ENCODE results near the gene SGSM2. TPM values are rescaled to one million over a fixed set of nuclear protein-coding genes. Genes with fewer than 3 reads are reported as not detected.

SGSM2 gene
- total RNA-seq, 1 donor from 2014 or later: 56.0 TPM

DNA sequence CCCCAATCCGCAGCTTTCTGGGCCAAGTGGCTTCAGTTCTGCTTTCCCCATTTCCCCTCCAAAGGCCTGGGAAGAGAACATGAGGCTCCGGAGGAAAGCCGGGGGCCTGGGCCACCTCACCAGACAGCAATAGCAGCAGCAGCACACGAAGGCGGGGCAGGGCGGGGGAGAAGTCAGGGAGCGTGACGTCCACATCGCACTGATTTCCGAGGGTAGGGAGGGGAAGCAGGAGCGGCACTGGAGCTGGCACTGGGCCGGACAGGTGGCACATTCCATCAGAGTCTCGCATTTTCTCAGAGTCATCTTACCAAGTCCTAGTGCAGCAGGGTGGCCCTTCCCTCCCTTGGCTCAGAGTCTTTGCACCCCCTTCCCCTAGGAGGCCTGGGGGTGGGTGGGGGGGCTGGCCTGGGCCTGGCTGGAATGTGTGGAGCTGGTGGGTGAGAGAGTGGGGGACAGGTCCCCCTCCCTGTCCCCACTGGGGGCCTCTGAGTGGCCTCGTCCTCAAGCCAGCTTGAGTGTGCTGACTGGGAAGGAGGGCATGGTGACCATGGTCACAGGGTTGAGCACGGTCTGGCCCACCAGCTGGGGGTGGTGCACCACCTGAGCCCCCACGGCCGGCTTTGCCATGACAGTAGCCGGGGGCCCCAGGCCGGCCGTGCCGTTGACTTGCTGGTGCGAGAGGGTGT is 49.2 kb downstream of the SGSM2 start:
- H3K36me3 Mint-ChIP-seq (ENCODE audit: unreplicated experiment): peaks cover 17% of the 10 kb centered on the region
- H3K4me1 Mint-ChIP-seq (ENCODE audit: unreplicated experiment): peaks cover 22% of the 10 kb centered on the region
- H3K9me3 Mint-ChIP-seq (ENCODE audit: unreplicated experiment): no peaks in the 10 kb centered on the region
- H3K4me3 Mint-ChIP-seq (ENCODE audit: unreplicated experiment): no peak overlapping the region
- no peak overlapping the region for H3K27ac Mint-ChIP-seq (ENCODE audit: unreplicated experiment)
- TF ChIP-seq, protein P1, sequence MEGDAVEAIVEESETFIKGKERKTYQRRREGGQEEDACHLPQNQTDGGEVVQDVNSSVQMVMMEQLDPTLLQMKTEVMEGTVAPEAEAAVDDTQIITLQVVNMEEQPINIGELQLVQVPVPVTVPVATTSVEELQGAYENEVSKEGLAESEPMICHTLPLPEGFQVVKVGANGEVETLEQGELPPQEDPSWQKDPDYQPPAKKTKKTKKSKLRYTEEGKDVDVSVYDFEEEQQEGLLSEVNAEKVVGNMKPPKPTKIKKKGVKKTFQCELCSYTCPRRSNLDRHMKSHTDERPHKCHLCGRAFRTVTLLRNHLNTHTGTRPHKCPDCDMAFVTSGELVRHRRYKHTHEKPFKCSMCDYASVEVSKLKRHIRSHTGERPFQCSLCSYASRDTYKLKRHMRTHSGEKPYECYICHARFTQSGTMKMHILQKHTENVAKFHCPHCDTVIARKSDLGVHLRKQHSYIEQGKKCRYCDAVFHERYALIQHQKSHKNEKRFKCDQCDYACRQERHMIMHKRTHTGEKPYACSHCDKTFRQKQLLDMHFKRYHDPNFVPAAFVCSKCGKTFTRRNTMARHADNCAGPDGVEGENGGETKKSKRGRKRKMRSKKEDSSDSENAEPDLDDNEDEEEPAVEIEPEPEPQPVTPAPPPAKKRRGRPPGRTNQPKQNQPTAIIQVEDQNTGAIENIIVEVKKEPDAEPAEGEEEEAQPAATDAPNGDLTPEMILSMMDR (IDR thresholded peaks at IDR 0.05): no peak
- no peak for DNase-seq (ENCODE audit: extremely low spot score, unreplicated experiment)
- H3K27me3 Mint-ChIP-seq (ENCODE audit: unreplicated experiment): no peaks in the 10 kb centered on the region

DNA sequence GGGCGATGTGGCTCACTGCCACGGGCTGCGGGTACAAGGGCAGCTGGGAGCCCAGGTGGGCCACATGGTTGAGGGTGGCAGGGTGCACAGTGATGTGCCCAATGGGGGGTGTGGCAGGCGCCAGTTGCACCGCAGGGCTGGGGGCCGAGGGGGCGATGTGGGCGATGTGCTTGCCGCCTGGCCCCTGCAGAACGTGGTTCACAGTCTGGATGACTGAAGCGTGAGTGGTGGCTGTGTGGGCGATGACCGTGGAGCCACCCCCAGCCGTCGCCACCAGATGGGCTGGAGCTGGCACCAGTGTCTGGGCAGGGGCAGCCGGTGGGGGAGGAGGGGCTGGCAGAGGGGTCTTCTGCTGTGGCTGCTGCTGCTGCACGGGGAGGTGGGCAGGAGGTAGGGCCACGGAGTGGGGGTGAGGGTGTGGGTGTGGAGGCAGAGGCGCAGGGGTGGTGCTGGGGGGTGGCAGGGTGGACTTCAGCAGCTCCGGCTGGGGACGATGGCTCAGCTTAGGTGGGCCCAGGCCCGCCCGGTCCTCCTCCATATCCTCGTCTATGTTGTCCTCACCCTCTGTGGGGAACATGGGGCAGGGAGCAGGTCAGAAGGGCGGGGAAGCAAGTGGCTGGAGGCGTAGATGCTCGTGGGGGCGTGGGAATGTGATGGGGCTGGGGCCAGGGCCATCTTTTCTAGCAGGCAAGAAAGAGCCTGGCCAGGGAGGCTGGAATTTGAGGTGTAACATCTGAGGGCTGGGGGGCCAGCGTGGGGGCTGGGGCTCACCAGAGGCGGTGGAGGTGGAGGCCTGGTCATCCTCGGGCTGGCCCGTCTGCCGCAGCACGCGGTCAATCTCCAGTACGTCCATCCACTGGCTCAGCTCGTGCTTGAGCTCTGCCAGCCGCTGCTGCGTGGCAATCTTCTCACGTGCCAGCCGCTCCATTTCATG is 50.1 kb downstream of the SGSM2 start:
- H3K36me3 Mint-ChIP-seq (ENCODE audit: unreplicated experiment): peaks cover 17% of the 10 kb centered on the region
- H3K4me1 Mint-ChIP-seq (ENCODE audit: unreplicated experiment): peaks cover 30% of the 10 kb centered on the region

DNA sequence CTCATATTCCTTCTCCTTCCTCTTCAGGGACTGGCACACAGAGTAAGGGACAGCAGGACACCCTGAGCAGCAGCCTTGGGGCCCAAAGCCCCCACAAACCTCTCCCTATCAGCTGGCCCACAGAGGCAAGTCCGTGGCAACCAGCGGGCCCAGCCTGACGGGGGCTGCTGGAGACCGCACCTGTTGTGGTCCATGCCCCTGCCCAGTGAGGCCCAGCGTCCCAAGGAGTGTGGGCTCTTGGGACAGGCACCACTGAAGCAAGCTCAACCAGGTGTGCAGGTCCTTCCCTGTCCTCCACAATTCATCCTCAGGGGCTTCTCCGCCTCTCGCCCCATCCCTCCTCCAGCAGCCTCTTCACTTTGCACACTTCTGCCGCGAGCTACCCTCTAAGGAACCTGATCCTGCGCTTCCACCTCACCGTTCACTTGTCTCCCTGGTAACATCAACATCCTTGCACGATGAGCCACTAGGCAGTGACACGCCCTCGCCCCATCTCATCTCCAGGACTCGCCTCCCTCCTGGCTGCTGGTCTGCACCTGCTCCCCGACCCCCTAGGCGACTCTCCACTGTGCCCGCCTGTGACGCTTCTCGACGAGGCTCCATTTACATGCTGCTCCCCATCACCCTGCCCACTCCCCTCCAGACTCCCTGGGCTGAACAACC is 50.9 kb downstream of the SGSM2 start:
- H3K36me3 Mint-ChIP-seq (ENCODE audit: unreplicated experiment): peaks cover 17% of the 10 kb centered on the region
- TF ChIP-seq, protein P1 (IDR thresholded peaks at IDR 0.05): no peak
- no peak for DNase-seq (ENCODE audit: extremely low spot score, unreplicated experiment)
- H3K9me3 Mint-ChIP-seq (ENCODE audit: unreplicated experiment): no peaks in the 10 kb centered on the region
- H3K4me3 Mint-ChIP-seq (ENCODE audit: unreplicated experiment): no peak overlapping the region
- peaks cover 28% of the 10 kb centered on the region for H3K4me1 Mint-ChIP-seq (ENCODE audit: unreplicated experiment)
- H3K27ac Mint-ChIP-seq (ENCODE audit: unreplicated experiment): peak overlapping the region; percentile 63
- no peaks in the 10 kb centered on the region for H3K27me3 Mint-ChIP-seq (ENCODE audit: unreplicated experiment)

More for the DNA sequence above, 50.1 kb downstream of the SGSM2 start:
- no peaks in the 10 kb centered on the region for H3K27me3 Mint-ChIP-seq (ENCODE audit: unreplicated experiment)
- H3K27ac Mint-ChIP-seq (ENCODE audit: unreplicated experiment): no peak overlapping the region
- TF ChIP-seq, protein P1 (IDR thresholded peaks at IDR 0.05): no peak
- DNase-seq (ENCODE audit: extremely low spot score, unreplicated experiment): no peak
- H3K4me3 Mint-ChIP-seq (ENCODE audit: unreplicated experiment): no peak overlapping the region
- no peaks in the 10 kb centered on the region for H3K9me3 Mint-ChIP-seq (ENCODE audit: unreplicated experiment)

DNA sequence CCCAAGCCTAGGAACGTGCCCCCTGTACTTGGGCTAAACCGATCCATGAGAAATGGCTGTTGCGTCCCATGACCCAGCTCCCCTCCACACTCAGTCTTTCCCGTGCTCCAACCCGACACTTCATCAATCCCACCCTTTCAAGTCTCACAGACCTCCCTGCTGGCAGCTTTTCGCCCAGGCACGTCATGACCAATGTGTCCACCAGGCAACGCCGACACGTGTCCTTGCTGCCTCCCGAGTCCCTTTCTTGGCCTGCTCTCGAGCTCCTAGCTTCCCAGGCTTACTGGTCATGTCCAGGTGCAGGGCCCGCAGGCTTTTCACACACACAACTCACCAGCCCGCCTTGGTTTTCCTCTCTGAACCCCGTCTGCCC is 51.4 kb downstream of the SGSM2 start:
- peak overlapping the region; percentile 63 for H3K27ac Mint-ChIP-seq (ENCODE audit: unreplicated experiment)
- no peak for DNase-seq (ENCODE audit: extremely low spot score, unreplicated experiment)
- no peaks in the 10 kb centered on the region for H3K9me3 Mint-ChIP-seq (ENCODE audit: unreplicated experiment)
- peaks cover 17% of the 10 kb centered on the region for H3K36me3 Mint-ChIP-seq (ENCODE audit: unreplicated experiment)
- TF ChIP-seq, protein P1 (IDR thresholded peaks at IDR 0.05): no peak
- H3K4me1 Mint-ChIP-seq (ENCODE audit: unreplicated experiment): peaks cover 24% of the 10 kb centered on the region
- H3K27me3 Mint-ChIP-seq (ENCODE audit: unreplicated experiment): no peaks in the 10 kb centered on the region
- H3K4me3 Mint-ChIP-seq (ENCODE audit: unreplicated experiment): no peak overlapping the region

Measured in osteocyte (in vitro differentiated cells).